Stomach (tissue), 9 donors: ENCODE measurements around the gene PDF. TPM values are rescaled to one million over a fixed set of nuclear protein-coding genes. Genes with fewer than 3 reads are reported as not detected.
A peak's percentile ranks its signal among the peaks of the same experiment; 100 is the strongest.

Source experiments
- DNase-seq, 2 donors: peaks; one replicate each; pipeline versions ENCODE4 v3.0.0 to v3.0.0-alpha.2; 2013 to 2019
- H3K27ac ChIP-seq, 5 donors: fragments of 200-600 bp in 4 of 5; sonication (generic) in 4 of 5; one replicate each; pipeline ENCODE4 v1.5.1; 2013 to 2019; ENCODE audit warnings: mild to moderate bottlenecking in 1 of 5, moderate library complexity in 1 of 5
- H3K27me3 ChIP-seq, 3 donors: fragments of 200-600 bp; sonication (generic); one replicate each; pipeline ENCODE4 v1.5.1; 2017 to 2019; ENCODE audit warnings: mixed run types in 1 of 3
- H3K36me3 ChIP-seq, 4 donors: fragments of 200-600 bp; sonication (generic); 1 replicate in 3 of 4; 2 replicates in 1 of 4; pipeline ENCODE4 v1.5.1; 2016 to 2019
- H3K4me1 ChIP-seq, 4 donors: fragments of 200-600 bp; sonication (generic); one replicate each; pipeline ENCODE4 v1.5.1; 2016 to 2019
- H3K4me3 ChIP-seq, 4 donors: fragments of 200-600 bp; sonication (generic) in 3 of 4; one replicate each; pipeline ENCODE4 v1.5.1; 2016 to 2019; ENCODE audit warnings: mild to moderate bottlenecking in 1 of 4
- H3K9me3 ChIP-seq, 4 donors: fragments of 200-600 bp; sonication (generic); one replicate each; pipeline ENCODE4 v1.5.1; 2016 to 2019
- CTCF ChIP-seq, 7 experiments: fragments of 450-650 bp in 4 of 7; fragments of 200-600 bp in 3 of 7; sonication (generic) in 3 of 7; IDR thresholded peaks; one replicate each; pipeline ENCODE4 v1.5.1; 2016 to 2019; ENCODE audit warnings: antibody characterized with exemption in 7 of 7, control low read depth in 2 of 7, mild to moderate bottlenecking in 1 of 7
- EP300 ChIP-seq: sonication (generic); formaldehyde crosslinking; IDR thresholded peaks from one replicate; pipeline ENCODE4 v1.6.1; 2017; ENCODE audit warnings: antibody characterized with exemption
- POLR2A ChIP-seq, 4 donors: fragments of 450-650 bp; IDR thresholded peaks; one replicate each; pipeline ENCODE4 v1.6.1; 2016; ENCODE audit warnings: antibody characterized with exemption in 4 of 4, control low read depth in 2 of 4, mild to moderate bottlenecking in 1 of 4, moderate library complexity in 1 of 4
- POLR2AphosphoS5 ChIP-seq, 3 donors: sonication (generic); formaldehyde crosslinking; IDR thresholded peaks; one replicate each; pipeline ENCODE4 v1.6.1; 2016; ENCODE audit warnings: antibody characterized with exemption in 3 of 3
- WGBS, 5 donors: extraction: QIAGEN DNeasy Blood & Tissue Kit in 3 of 5; methylation state at CpG; one replicate each; pipeline versions ENCODE4 v1.1.5 to v1.1.7; 2013 to 2018; 5-methylcytosine and 5-hydroxymethylcytosine counted together
- intact Hi-C: fragments of 100-400 bp; cut with DNase I; formaldehyde crosslinking; loops from one replicate; pipeline ENCODE4 v1.15.1; 2023; ENCODE audit warnings: low total_unique reads
- polyA plus RNA-seq, 3 donors: library from polyadenylated mRNA; stranded (reverse); fragments of 200-250 nt; gene quantifications; one replicate each; pipeline ENCODE4 v1.2.3, GENCODE V29; 2013
- total RNA-seq, 5 donors: library from RNA; depleted of rRNA; stranded (reverse); fragments of >200 nt; gene quantifications; one replicate each; pipeline versions ENCODE4 v1.1.0 to v1.2.3, GENCODE V29; 2014 to 2016
- donor health status: healthy with polysubstance abuse.
- donor health status: Bipolar disorder and iron deficiency.
- donor health status: healthy.

The PDF gene
- total and polyA plus RNA-seq, 8 donors, result 1.7 to 131 (median 7.9) TPM; not detected in 1

GRCh38 chr16:69351309-69352027, 21.1 kb upstream of the PDF start, which contains the start of gene TMED6:
Gene TMED6, minus strand, starts transcription at chr16:69351786. Its CDS starts 33 bp downstream, at chr16:69351753.
- Histone ChIP-seq H3K36me3 (peaks cover 21 to 46% (median 30%) of the 10 kb centered on the region in 4 donors), H3K4me1 (peaks cover 0 to 34% (median 19%) of the 10 kb centered on the region in 4 donors), H3K4me3 (peak within 1 kb of the TSS; percentile 26 to 39 (median 34)), H3K27me3 (no peaks in the 10 kb centered on the region), H3K27ac (peak within 1 kb of the TSS; percentile 55 to 74 (median 69)), H3K9me3 (no peaks in the 10 kb centered on the region)
- intact Hi-C loops, result no loop called here
- peak; percentile 63 to 84 for DNase-seq
- peak in 1 of 3 donors; percentile 38 for TF ChIP-seq POLR2AphosphoS5 (IDR thresholded peaks at IDR 0.05)
- TF ChIP-seq EP300, result no peak
- 29 to 57% (median 51%) methylated on average over 12 of the region's 12 CpGs for WGBS, 5 donors

- Histone ChIP-seq H3K9me3 (no peaks in the 10 kb centered on the region), H3K27ac (peak overlapping the region; percentile 44 to 74 (median 69)), H3K4me3 (peak overlapping the region; percentile 26 to 39 (median 34)), H3K27me3 (no peaks in the 10 kb centered on the region), H3K36me3 (peaks cover 13 to 46% (median 32%) of the 10 kb centered on the region in 4 donors), H3K4me1 (peaks cover 0 to 34% (median 19%) of the 10 kb centered on the region in 4 donors)
- peak; percentile 28 to 58 for DNase-seq
- intact Hi-C loops, result no loop called here
- peak in 1 of 3 donors; percentile 20 for TF ChIP-seq POLR2AphosphoS5 (IDR thresholded peaks at IDR 0.05)
- TF ChIP-seq EP300, result no peak
- no peak for TF ChIP-seq CTCF (IDR thresholded peaks at IDR 0.05)
- TF ChIP-seq POLR2A (IDR thresholded peaks at IDR 0.05), result no peak
- WGBS, 5 donors, result 28 to 54% (median 40%) methylated on average over 6 of the region's 6 CpGs
Observed at GRCh38 chr16:69350536-69351133, 20.2 kb upstream of the PDF start.

DNA sequence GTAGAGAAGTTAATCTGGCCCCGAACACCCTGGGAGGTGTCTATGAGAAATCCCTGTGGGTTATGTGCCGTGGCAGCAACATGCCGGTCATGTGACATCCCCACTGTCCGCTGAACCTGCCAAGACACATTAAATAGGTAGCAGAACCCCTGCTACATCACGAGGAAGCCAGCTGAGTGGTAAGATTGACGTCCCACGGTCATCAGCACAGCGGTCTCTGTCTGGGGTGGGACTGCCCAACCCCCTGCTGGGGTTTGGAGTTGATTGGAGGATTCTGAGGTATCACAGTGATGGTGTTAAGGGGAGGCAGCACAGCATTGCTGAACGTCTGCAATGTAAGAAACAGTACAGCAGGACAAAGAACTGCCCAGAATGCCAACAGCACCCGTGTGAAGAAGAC, 19.1 kb upstream of the PDF start:
- no peaks in the 10 kb centered on the region for H3K9me3 ChIP-seq
- DNase-seq, result no peak
- no peak overlapping the region for H3K27ac ChIP-seq
- H3K4me3 ChIP-seq, result no peak overlapping the region
- WGBS, 5 donors, result 84 to 95% (median 87%) methylated on average over 8 to 10 of the region's 10 CpGs
- intact Hi-C loops, result no loop called here
- H3K4me1 ChIP-seq, result peaks cover 0 to 34% (median 19%) of the 10 kb centered on the region in 4 donors
- no peaks in the 10 kb centered on the region for H3K27me3 ChIP-seq
- H3K36me3 ChIP-seq, result peaks cover 11 to 46% (median 38%) of the 10 kb centered on the region in 4 donors
- TF ChIP-seq POLR2A (IDR thresholded peaks at IDR 0.05), result no peak
- no peak for TF ChIP-seq POLR2AphosphoS5 (IDR thresholded peaks at IDR 0.05)
- TF ChIP-seq EP300, result no peak
- no peak for TF ChIP-seq CTCF (IDR thresholded peaks at IDR 0.05)

- Histone ChIP-seq H3K36me3 (peaks cover 10 to 55% (median 47%) of the 10 kb centered on the region in 4 donors), H3K27me3 (no peaks in the 10 kb centered on the region), H3K27ac (no peak overlapping the region), H3K4me1 (peaks cover 0 to 34% (median 19%) of the 10 kb centered on the region in 4 donors), H3K9me3 (no peaks in the 10 kb centered on the region), H3K4me3 (no peak overlapping the region)
- 52 to 82% (median 59%) methylated on average over 6 of the region's 6 CpGs for WGBS, 5 donors
- peak in 1 of 2 donors; percentile 29 for DNase-seq
- TF ChIP-seq EP300, result no peak
- TF ChIP-seq POLR2A (IDR thresholded peaks at IDR 0.05), result no peak
- TF ChIP-seq POLR2AphosphoS5 (IDR thresholded peaks at IDR 0.05), result no peak
- no peak for TF ChIP-seq CTCF (IDR thresholded peaks at IDR 0.05)
- intact Hi-C loops, result no loop called here
Observed at GRCh38 chr16:69348222-69348621, 17.8 kb upstream of the PDF start.
